Immature natural killer cell (primary cell): ENCODE data around the gene TPM1. TPM values are rescaled to one million over a fixed set of nuclear protein-coding genes. Genes with fewer than 3 reads are reported as not detected.
A peak's percentile ranks its signal among the peaks of the same experiment; 100 is the strongest.

ENCODE experiments used
- DNase-seq, 3 donors: peaks; one replicate each; pipeline ENCODE4 v3.0.0; 2022; ENCODE audit warnings: mixed read lengths in 1 of 3
- H3K27ac Mint-ChIP-seq, 6 donors: one replicate each; pipeline ENCODE4 v1.8.0; 2020; ENCODE audit warnings: mixed read lengths in 6 of 6, mild to moderate bottlenecking in 5 of 6, inconsistent platforms in 4 of 6, moderate library complexity in 3 of 6
- H3K27me3 Mint-ChIP-seq, 3 donors: one replicate each; pipeline ENCODE4 v1.8.0; 2020 to 2021; ENCODE audit warnings: low read depth in 3 of 3, mild to moderate bottlenecking in 3 of 3, mixed read lengths in 3 of 3, moderate library complexity in 3 of 3, inconsistent platforms in 1 of 3
- H3K36me3 Mint-ChIP-seq, 3 donors: one replicate each; pipeline ENCODE4 v1.8.0; 2020; ENCODE audit warnings: mixed read lengths in 3 of 3, inconsistent platforms in 2 of 3, mild to moderate bottlenecking in 2 of 3
- H3K4me1 Mint-ChIP-seq, 2 donors: one replicate each; pipeline ENCODE4 v1.8.0; 2020; ENCODE audit warnings: inconsistent platforms in 2 of 2, mild to moderate bottlenecking in 2 of 2, mixed read lengths in 2 of 2, moderate library complexity in 1 of 2
- H3K4me3 Mint-ChIP-seq, 5 donors: one replicate each; pipeline ENCODE4 v1.8.0; 2020; ENCODE audit warnings: mild to moderate bottlenecking in 5 of 5, mixed read lengths in 5 of 5, inconsistent platforms in 3 of 5, moderate library complexity in 3 of 5
- H3K9me3 Mint-ChIP-seq, 6 donors: one replicate each; pipeline ENCODE4 v1.8.0; 2020; ENCODE audit warnings: mild to moderate bottlenecking in 6 of 6, mixed read lengths in 6 of 6, inconsistent platforms in 4 of 6, moderate library complexity in 3 of 6
- polyA plus RNA-seq, 3 donors: library from polyadenylated mRNA; unstranded; fragments of 300-500 nt; fragmentation: Illumina TruSeq; gene quantifications; one replicate each; pipeline ENCODE4 v1.2.3, GENCODE V29; 2021

Gene TPM1
- polyA plus RNA-seq, 3 donors from 2014 or later, result 9.1 to 11.9 (median 9.2) TPM

DNA sequence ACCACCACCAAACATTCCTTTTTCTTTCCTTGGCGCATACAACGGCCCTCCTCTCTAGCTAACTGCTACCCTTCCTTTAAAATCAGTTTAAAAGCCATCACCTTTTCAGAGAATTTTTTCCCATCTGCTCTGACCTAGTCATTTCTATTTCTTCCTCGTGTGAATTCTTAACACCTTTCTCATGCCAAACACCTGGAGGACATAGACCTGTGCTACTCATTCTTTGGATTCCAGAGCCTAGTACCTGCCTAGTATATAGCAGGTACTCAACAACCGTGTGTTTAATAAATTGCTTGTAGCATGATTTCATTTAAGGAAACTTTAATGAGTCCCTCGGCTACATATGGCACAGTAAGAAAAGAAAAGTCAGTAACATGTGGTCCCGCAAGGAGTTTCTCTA, 2.0 kb upstream of the TPM1 start:
- no peak for DNase-seq
- H3K4me1 Mint-ChIP-seq, result peaks cover 0 to 8% of the 10 kb centered on the region in 2 donors
- H3K36me3 Mint-ChIP-seq, result peaks cover 0 to 5% (median 5%) of the 10 kb centered on the region in 3 donors
- H3K4me3 Mint-ChIP-seq, result no peak overlapping the region
- no peaks in the 10 kb centered on the region for H3K9me3 Mint-ChIP-seq
- no peak overlapping the region for H3K27ac Mint-ChIP-seq
- H3K27me3 Mint-ChIP-seq, result peaks cover 8 to 23% (median 11%) of the 10 kb centered on the region in 3 donors

DNA sequence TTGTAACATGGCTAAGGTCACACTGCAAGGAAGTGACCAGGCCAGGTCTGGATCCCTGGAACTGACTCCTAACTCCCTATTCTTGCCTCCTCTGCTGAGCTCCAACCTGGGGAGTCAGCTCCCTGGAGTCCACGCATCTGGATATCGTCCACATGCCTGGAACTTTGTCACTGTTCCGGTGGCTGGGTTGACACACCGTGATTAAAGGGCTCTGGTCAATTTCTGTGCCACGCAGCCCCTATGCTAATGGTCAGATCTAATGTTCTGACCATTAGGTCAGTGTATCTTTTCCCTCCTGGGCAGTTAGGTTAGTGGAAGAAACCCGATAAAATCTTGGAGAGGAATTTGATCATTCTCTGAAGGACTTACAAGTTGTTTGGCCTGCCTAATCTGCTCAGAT, 1.6 kb upstream of the TPM1 start:
- no peak overlapping the region for H3K4me3 Mint-ChIP-seq
- no peak for DNase-seq
- H3K27ac Mint-ChIP-seq, result no peak overlapping the region
- H3K36me3 Mint-ChIP-seq, result peaks cover 0 to 5% (median 5%) of the 10 kb centered on the region in 3 donors
- H3K4me1 Mint-ChIP-seq, result peaks cover 0 to 8% of the 10 kb centered on the region in 2 donors
- peaks cover 8 to 27% (median 11%) of the 10 kb centered on the region in 3 donors for H3K27me3 Mint-ChIP-seq
- no peaks in the 10 kb centered on the region for H3K9me3 Mint-ChIP-seq

DNA sequence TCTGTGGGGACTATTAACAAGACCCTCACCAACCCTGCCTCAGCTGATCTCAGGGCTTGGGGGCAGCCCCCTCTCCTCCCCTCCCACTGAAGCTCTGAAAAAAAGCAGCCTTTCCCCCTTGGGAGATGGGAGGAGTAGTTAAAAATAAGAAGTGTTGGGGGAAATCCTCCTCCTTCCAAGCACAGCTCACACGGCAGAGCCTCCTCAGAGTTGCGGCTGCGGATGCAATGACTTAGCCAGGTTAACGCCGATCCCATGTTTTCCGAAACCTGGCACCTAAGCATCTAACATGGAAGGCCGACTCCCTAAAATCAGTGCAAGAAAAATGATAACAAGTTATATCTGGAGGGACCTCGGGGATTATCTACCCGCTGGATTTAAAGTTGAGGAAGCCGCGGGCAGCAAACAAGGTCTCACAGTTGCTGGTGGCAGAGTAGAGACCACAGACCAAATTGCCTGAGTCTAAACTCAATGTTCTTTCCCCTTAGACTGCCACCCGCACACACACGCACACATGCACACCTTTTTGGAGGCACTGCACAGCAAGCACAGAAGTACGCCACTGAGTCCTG, 1.1 kb upstream of the TPM1 start:
- H3K9me3 Mint-ChIP-seq, result no peaks in the 10 kb centered on the region
- H3K36me3 Mint-ChIP-seq, result peaks cover 0 to 5% (median 5%) of the 10 kb centered on the region in 3 donors
- no peak overlapping the region for H3K27ac Mint-ChIP-seq
- peaks cover 9 to 30% (median 11%) of the 10 kb centered on the region in 3 donors for H3K27me3 Mint-ChIP-seq
- no peak for DNase-seq
- H3K4me1 Mint-ChIP-seq, result peaks cover 0 to 8% of the 10 kb centered on the region in 2 donors
- H3K4me3 Mint-ChIP-seq, result peak overlapping the region in 1 of 5 donors; percentile 29

- Mint-ChIP-seq H3K27me3 (peaks cover 14 to 38% (median 16%) of the 10 kb centered on the region in 3 donors), H3K9me3 (no peaks in the 10 kb centered on the region), H3K4me1 (peaks cover 12% of the 10 kb centered on the region in 2 donors), H3K36me3 (peaks cover 0 to 5% (median 5%) of the 10 kb centered on the region in 3 donors), H3K27ac (no peak overlapping the region), H3K4me3 (peak overlapping the region in 3 of 5 donors; percentile 35 to 61 (median 58))
- no peak for DNase-seq
Measured at GRCh38 chr15:63042877-63043334, 359 bp downstream of the TPM1 start.

- Mint-ChIP-seq H3K4me3 (peak overlapping the region in 3 of 5 donors; percentile 35 to 61 (median 58)), H3K4me1 (peaks cover 13 to 14% of the 10 kb centered on the region in 2 donors), H3K27ac (no peak overlapping the region), H3K27me3 (peaks cover 14 to 40% (median 20%) of the 10 kb centered on the region in 3 donors), H3K36me3 (peaks cover 0 to 5% (median 5%) of the 10 kb centered on the region in 3 donors), H3K9me3 (no peaks in the 10 kb centered on the region)
- DNase-seq, result no peak
Measured at GRCh38 chr15:63043335-63044076, 959 bp downstream of the TPM1 start.

DNA sequence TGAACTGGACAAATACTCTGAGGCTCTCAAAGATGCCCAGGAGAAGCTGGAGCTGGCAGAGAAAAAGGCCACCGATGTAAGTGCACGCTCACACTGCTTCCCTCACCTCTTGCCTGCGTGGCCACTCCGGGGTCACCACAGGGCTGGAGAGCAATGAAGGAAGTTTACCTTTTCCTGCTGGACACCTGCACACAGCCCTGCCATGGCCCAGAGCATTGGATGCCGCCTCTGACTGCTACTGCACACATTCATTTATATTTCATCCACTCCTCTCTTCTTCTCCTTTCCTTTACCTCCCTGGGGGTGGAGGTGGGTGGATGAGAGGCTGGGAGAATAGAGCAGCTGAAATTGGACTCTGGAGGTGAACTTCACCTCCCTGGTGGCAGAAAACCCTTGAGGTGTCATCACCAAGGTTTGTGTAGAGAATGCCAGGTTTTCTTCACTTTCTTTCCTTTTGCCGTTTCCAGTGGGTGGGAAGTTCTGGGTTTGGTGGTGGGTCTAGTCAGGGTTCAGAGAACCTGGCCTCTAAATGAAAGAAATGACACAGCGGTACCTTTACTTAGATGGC, 1.6 kb downstream of the TPM1 start:
- Mint-ChIP-seq H3K9me3 (no peaks in the 10 kb centered on the region), H3K4me3 (peak overlapping the region in 1 of 5 donors; percentile 26), H3K27me3 (peaks cover 18 to 45% (median 24%) of the 10 kb centered on the region in 3 donors), H3K36me3 (peaks cover 0 to 5% (median 3%) of the 10 kb centered on the region in 3 donors), H3K27ac (no peak overlapping the region), H3K4me1 (peaks cover 17 to 18% of the 10 kb centered on the region in 2 donors)
- DNase-seq, result no peak

- Mint-ChIP-seq H3K4me1 (peaks cover 24 to 25% of the 10 kb centered on the region in 2 donors), H3K27ac (no peak overlapping the region), H3K36me3 (no peaks in the 10 kb centered on the region), H3K27me3 (peaks cover 14 to 45% (median 27%) of the 10 kb centered on the region in 3 donors), H3K4me3 (no peak overlapping the region), H3K9me3 (no peaks in the 10 kb centered on the region)
- DNase-seq, result no peak
Measured at GRCh38 chr15:63044645-63045464, 2.3 kb downstream of the TPM1 start.

GRCh38 chr15:63045465-63045840, 2.9 kb downstream of the TPM1 start:
- H3K4me1 Mint-ChIP-seq, result peaks cover 26 to 31% of the 10 kb centered on the region in 2 donors
- H3K36me3 Mint-ChIP-seq, result no peaks in the 10 kb centered on the region
- DNase-seq, result no peak
- peaks cover 14 to 43% (median 27%) of the 10 kb centered on the region in 3 donors for H3K27me3 Mint-ChIP-seq
- H3K9me3 Mint-ChIP-seq, result no peaks in the 10 kb centered on the region
- H3K27ac Mint-ChIP-seq, result no peak overlapping the region
- no peak overlapping the region for H3K4me3 Mint-ChIP-seq

GRCh38 chr15:63045879-63046278, 3.3 kb downstream of the TPM1 start:
- Mint-ChIP-seq H3K9me3 (no peaks in the 10 kb centered on the region), H3K27ac (no peak overlapping the region), H3K27me3 (peaks cover 14 to 43% (median 27%) of the 10 kb centered on the region in 3 donors), H3K4me3 (no peak overlapping the region), H3K4me1 (peaks cover 26 to 35% of the 10 kb centered on the region in 2 donors), H3K36me3 (no peaks in the 10 kb centered on the region)
- no peak for DNase-seq

DNA sequence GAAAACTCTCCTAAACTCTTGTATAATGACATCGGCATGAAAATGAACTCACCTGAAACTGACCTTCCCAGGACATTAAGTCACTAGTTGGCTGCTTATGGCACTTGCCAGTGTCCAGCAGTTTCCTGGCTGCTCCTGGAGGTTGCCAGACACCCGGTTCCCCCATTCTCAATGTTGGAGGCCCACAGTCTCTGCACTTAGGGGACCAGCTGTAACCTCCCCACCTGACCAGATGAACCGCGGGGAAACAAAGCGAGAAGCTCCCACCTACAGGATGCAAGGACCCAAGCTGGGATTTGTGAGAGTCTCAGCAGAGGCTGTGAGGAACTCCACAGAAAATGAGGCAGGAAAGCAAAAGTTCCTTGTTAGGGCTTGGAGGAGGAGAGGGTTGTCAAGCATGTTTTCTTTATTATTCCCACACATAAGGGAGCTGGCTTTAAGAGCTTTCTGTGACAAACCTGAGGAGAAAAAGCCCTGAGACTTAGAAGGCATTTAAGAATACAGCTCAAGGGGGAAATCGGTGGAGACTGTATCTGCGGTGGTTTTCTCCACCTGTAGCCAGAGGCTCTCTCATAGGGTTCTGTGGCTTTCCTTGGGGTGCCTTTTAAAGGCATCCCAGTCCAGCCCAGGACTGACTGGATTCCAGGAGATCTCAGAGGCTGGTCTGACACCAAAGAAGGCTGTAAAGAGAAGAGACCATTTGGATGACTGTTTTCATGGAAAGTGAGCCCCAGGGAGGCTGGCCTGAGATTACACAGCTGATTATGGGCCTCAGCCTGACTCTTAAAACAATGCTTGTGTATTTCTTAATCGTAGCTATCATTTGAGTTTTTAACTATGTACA, 4.6 kb downstream of the TPM1 start:
- H3K36me3 Mint-ChIP-seq, result no peaks in the 10 kb centered on the region
- H3K4me1 Mint-ChIP-seq, result peaks cover 25 to 46% of the 10 kb centered on the region in 2 donors
- no peak for DNase-seq
- H3K27me3 Mint-ChIP-seq, result peaks cover 14 to 37% (median 27%) of the 10 kb centered on the region in 3 donors
- H3K9me3 Mint-ChIP-seq, result no peaks in the 10 kb centered on the region
- peak overlapping the region; percentile 83 to 96 (median 91) for H3K4me3 Mint-ChIP-seq
- H3K27ac Mint-ChIP-seq, result peak overlapping the region in 5 of 6 donors; percentile 68 to 84 (median 74)

DNA sequence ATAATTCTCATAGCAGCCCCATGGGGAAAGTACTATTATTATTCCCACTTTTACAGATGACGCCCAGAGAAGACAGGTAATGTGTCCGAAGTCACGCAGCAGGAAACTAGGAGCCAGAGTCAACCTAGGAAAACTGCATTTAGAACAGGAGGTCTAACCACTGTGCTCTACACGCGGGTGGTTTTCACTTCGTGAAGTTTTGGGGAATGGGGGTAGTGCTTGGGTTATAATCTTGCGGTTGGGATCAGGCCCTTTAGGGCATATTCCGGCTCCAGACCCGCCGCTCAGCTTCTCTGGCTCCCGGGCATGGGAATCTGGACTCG, 5.2 kb downstream of the TPM1 start:
- H3K4me1 Mint-ChIP-seq, result peaks cover 25 to 46% of the 10 kb centered on the region in 2 donors
- H3K36me3 Mint-ChIP-seq, result no peaks in the 10 kb centered on the region
- no peaks in the 10 kb centered on the region for H3K9me3 Mint-ChIP-seq
- no peak for DNase-seq
- peaks cover 14 to 37% (median 27%) of the 10 kb centered on the region in 3 donors for H3K27me3 Mint-ChIP-seq
- H3K27ac Mint-ChIP-seq, result peak overlapping the region in 5 of 6 donors; percentile 68 to 84 (median 74)
- peak overlapping the region; percentile 83 to 96 (median 91) for H3K4me3 Mint-ChIP-seq

DNA sequence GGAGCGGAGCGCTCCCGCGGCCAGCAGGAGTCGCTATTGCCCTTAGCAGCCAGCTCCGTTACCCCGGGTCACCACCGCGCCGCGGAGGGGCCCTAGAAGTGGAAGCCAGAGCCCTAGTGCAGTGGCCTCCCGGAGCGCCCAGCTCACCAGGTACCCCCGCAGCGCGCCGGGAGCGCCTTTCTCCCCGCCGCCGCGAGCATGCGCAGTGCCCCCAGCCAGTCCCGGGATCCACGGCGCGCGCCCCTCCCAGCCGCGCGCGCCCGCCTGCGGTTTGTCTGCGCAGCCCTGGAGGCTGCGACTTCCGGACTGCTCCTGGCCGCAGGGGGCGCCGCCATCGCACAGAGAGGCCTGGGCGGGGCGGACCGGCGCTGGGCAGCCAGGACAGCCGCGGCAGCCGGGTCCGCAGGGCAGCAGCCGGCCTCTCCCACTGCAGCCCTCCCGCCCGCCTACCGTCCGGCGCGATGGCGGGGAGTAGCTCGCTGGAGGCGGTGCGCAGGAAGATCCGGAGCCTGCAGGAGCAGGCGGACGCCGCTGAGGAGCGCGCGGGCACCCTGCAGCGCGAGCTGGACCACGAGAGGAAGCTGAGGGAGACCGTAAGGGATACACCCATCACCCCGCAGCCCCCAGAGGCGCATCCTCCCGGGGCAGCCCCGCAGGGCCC, 5.7 kb downstream of the TPM1 start:
- Mint-ChIP-seq H3K36me3 (no peaks in the 10 kb centered on the region), H3K4me3 (peak overlapping the region; percentile 88 to 96 (median 91)), H3K27me3 (peaks cover 11 to 33% (median 24%) of the 10 kb centered on the region in 3 donors), H3K27ac (peak overlapping the region in 5 of 6 donors; percentile 68 to 84 (median 74)), H3K4me1 (peaks cover 22 to 46% of the 10 kb centered on the region in 2 donors), H3K9me3 (no peaks in the 10 kb centered on the region)
- DNase-seq, result peak; percentile 85 to 88 (median 88)
